OCI-LY1 (cell line): ENCODE results near the gene SOAT1.

Experiments
- H2AFZ ChIP-seq: fragments of 200-600 bp; sonication (generic), shearing (Covaris generic); 2 replicates; pipeline ENCODE4 v1.6.0; 2014; ENCODE audit warnings: antibody characterized with exemption, mild to moderate bottlenecking, low read length
- H3F3A ChIP-seq: fragments of 200-600 bp; sonication (generic), shearing (Covaris generic); 2 replicates; pipeline ENCODE4 v1.6.0; 2014; ENCODE audit warnings: mild to moderate bottlenecking, antibody characterized with exemption, low read length, moderate library complexity; ENCODE audit not compliant: insufficient read depth
- H3K27ac ChIP-seq: fragments of 200-600 bp; sonication (generic); 2 replicates; pipeline ENCODE4 v1.5.1; 2014; ENCODE audit warnings: low read length, mixed run types, mild to moderate bottlenecking, low read depth; ENCODE audit not compliant: poor library complexity, severe bottlenecking
- H3K27me3 ChIP-seq: fragments of 200-600 bp; sonication (generic); 2 replicates; pipeline ENCODE4 v1.6.0; 2014; ENCODE audit warnings: antibody characterized with exemption, mild to moderate bottlenecking, low read length, moderate library complexity; ENCODE audit not compliant: insufficient read depth
- H3K36me3 ChIP-seq: fragments of 200-600 bp; sonication (generic); 2 replicates; pipeline ENCODE4 v1.6.1; 2014; ENCODE audit warnings: mild to moderate bottlenecking, antibody characterized with exemption, low read length, moderate library complexity, mixed read lengths; ENCODE audit not compliant: insufficient read depth
- H3K4me1 ChIP-seq: fragments of 200-600 bp; sonication (generic); 2 replicates; pipeline ENCODE4 v1.5.1; 2014; ENCODE audit warnings: mild to moderate bottlenecking, low read length, moderate library complexity; ENCODE audit not compliant: insufficient read depth, severe bottlenecking
- H3K4me2 ChIP-seq: fragments of 200-600 bp; sonication (generic), shearing (Covaris generic); 2 replicates; pipeline ENCODE4 v1.6.1; 2014; ENCODE audit warnings: low read length
- H3K4me3 ChIP-seq: fragments of 200-600 bp; sonication (generic); 2 replicates; pipeline ENCODE4 v1.5.1; 2014; ENCODE audit warnings: low read length, low read depth, mild to moderate bottlenecking, mixed read lengths; ENCODE audit not compliant: poor library complexity, severe bottlenecking
- H3K79me2 ChIP-seq: fragments of 200-600 bp; shearing (Covaris generic); 2 replicates; pipeline ENCODE4 v1.6.1; 2016; ENCODE audit warnings: mixed run types, low read length, mixed read lengths; ENCODE audit not compliant: insufficient read depth
- H3K9ac ChIP-seq: fragments of 200-600 bp; sonication (generic), shearing (Covaris generic); 2 replicates; pipeline ENCODE4 v1.6.1; 2014; ENCODE audit warnings: mild to moderate bottlenecking, low read length, mixed read lengths
- H3K9me2 ChIP-seq: fragments of 200-600 bp; sonication (generic), shearing (Covaris generic); 2 replicates; pipeline ENCODE4 v1.6.1; 2014; ENCODE audit warnings: low read depth, mild to moderate bottlenecking, low read length, mixed read lengths
- H3K9me3 ChIP-seq: fragments of 200-600 bp; shearing (Covaris generic); 2 replicates; pipeline ENCODE4 v1.6.1; 2014; ENCODE audit warnings: low read length, mixed read lengths
- H4K20me1 ChIP-seq: fragments of 200-600 bp; sonication (generic), shearing (Covaris generic); 2 replicates; pipeline ENCODE4 v1.6.0; 2016; ENCODE audit warnings: mild to moderate bottlenecking, low read length; ENCODE audit not compliant: insufficient read depth
- EZH2 ChIP-seq: fragments of 200-600 bp; sonication (generic), shearing (Covaris generic); IDR thresholded peaks from 2 replicates; pipeline ENCODE4 v1.8.0; 2017; ENCODE audit warnings: borderline replicate concordance, mixed run types, mild to moderate bottlenecking, antibody characterized with exemption, low read length, moderate library complexity, mixed read lengths
- TF ChIP-seq, protein P1 (sequence below): fragments of 200-600 bp; sonication (generic), shearing (Covaris generic); IDR thresholded peaks from 2 replicates; pipeline ENCODE4 v1.5.1; 2017; ENCODE audit warnings: mild to moderate bottlenecking, antibody characterized with exemption, low read length, moderate library complexity, mixed read lengths

SOAT1 gene

GRCh38 chr1:179337288-179337687 lies 43.7 kb downstream of the SOAT1 start:
- no peak overlapping the region for H2AFZ ChIP-seq
- H3K27me3 ChIP-seq = no peaks in the 10 kb centered on the region
- no peaks in the 10 kb centered on the region for H3K4me1 ChIP-seq
- H3K27ac ChIP-seq = no peak overlapping the region
- H3K4me3 ChIP-seq = no peak overlapping the region
- no peak overlapping the region for H3K9ac ChIP-seq
- no peaks in the 10 kb centered on the region for H3K9me3 ChIP-seq
- H3K9me2 ChIP-seq = no peaks in the 10 kb centered on the region
- TF ChIP-seq, protein P1, sequence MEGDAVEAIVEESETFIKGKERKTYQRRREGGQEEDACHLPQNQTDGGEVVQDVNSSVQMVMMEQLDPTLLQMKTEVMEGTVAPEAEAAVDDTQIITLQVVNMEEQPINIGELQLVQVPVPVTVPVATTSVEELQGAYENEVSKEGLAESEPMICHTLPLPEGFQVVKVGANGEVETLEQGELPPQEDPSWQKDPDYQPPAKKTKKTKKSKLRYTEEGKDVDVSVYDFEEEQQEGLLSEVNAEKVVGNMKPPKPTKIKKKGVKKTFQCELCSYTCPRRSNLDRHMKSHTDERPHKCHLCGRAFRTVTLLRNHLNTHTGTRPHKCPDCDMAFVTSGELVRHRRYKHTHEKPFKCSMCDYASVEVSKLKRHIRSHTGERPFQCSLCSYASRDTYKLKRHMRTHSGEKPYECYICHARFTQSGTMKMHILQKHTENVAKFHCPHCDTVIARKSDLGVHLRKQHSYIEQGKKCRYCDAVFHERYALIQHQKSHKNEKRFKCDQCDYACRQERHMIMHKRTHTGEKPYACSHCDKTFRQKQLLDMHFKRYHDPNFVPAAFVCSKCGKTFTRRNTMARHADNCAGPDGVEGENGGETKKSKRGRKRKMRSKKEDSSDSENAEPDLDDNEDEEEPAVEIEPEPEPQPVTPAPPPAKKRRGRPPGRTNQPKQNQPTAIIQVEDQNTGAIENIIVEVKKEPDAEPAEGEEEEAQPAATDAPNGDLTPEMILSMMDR = no peak
- no peak for TF ChIP-seq EZH2
- no peaks in the 10 kb centered on the region for H3F3A ChIP-seq
- peaks cover 30% of the 10 kb centered on the region for H3K36me3 ChIP-seq
- no peaks in the 10 kb centered on the region for H4K20me1 ChIP-seq
- H3K79me2 ChIP-seq = no peaks in the 10 kb centered on the region
- H3K4me2 ChIP-seq = no peak overlapping the region

DNA sequence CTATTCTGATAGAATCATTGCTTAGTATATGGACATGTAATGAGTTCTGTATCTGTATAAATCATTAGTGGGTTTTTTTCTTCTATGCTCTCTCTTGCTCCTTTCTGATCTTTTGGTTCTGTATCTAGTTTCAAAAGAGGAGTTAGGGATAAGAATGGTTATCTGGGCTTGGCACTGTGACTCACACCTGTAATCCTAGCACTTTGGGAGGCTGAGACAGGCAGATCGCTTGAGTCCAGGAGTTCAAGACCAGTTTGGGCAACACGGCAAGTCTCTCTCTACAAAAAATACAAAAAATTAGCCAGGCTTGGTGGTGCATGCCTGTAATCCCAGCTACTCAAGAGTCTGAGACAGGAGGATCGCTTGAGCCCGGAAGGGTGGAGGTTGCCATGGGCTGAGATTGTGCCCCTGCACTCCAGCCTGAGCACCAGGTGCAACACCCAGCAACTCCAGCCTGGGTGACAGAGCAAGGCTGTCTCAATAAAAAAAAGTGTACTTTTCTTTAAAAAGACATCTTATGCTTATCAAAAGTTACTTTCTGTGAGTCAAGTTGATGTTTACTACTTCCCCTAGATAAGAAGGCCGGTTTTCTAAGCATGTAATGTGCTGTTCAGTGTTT lies 44.5 kb downstream of the SOAT1 start:
- Histone ChIP-seq H3K27ac (no peak overlapping the region), H3K36me3 (peaks cover 36% of the 10 kb centered on the region), H3K9me3 (no peaks in the 10 kb centered on the region), H3K9ac (no peak overlapping the region), H3K4me1 (no peaks in the 10 kb centered on the region), H3K27me3 (no peaks in the 10 kb centered on the region), H3F3A (no peaks in the 10 kb centered on the region), H3K4me3 (no peak overlapping the region), H3K79me2 (no peaks in the 10 kb centered on the region), H4K20me1 (no peaks in the 10 kb centered on the region), H3K9me2 (no peaks in the 10 kb centered on the region), H3K4me2 (no peak overlapping the region), H2AFZ (no peak overlapping the region)
- TF ChIP-seq, protein P1 = no peak
- TF ChIP-seq EZH2 = no peak

GRCh38 chr1:179340918-179341317 lies 47.3 kb downstream of the SOAT1 start:
- no peaks in the 10 kb centered on the region for H4K20me1 ChIP-seq

More at GRCh38 chr1:179340918-179341317, 47.3 kb downstream of the SOAT1 start:
- Histone ChIP-seq H3K4me1 (no peaks in the 10 kb centered on the region), H3K9ac (no peak overlapping the region), H3K4me3 (no peak overlapping the region), H3K27me3 (no peaks in the 10 kb centered on the region), H3K9me2 (no peaks in the 10 kb centered on the region), H3K27ac (no peak overlapping the region), H2AFZ (no peak overlapping the region), H3K9me3 (no peaks in the 10 kb centered on the region), H3K36me3 (peaks cover 47% of the 10 kb centered on the region), H3K4me2 (no peak overlapping the region), H3F3A (no peaks in the 10 kb centered on the region), H3K79me2 (no peaks in the 10 kb centered on the region)
- TF ChIP-seq EZH2 = no peak
- TF ChIP-seq, protein P1 = no peak
